Measurements from ENCODE around the gene F7. TPM values are rescaled to one million over a fixed set of nuclear protein-coding genes. Genes with fewer than 3 reads are reported as not detected.

Gene F7
- total RNA-seq, 1 experiment from 2014 or later, result 0.11 TPM

DNA sequence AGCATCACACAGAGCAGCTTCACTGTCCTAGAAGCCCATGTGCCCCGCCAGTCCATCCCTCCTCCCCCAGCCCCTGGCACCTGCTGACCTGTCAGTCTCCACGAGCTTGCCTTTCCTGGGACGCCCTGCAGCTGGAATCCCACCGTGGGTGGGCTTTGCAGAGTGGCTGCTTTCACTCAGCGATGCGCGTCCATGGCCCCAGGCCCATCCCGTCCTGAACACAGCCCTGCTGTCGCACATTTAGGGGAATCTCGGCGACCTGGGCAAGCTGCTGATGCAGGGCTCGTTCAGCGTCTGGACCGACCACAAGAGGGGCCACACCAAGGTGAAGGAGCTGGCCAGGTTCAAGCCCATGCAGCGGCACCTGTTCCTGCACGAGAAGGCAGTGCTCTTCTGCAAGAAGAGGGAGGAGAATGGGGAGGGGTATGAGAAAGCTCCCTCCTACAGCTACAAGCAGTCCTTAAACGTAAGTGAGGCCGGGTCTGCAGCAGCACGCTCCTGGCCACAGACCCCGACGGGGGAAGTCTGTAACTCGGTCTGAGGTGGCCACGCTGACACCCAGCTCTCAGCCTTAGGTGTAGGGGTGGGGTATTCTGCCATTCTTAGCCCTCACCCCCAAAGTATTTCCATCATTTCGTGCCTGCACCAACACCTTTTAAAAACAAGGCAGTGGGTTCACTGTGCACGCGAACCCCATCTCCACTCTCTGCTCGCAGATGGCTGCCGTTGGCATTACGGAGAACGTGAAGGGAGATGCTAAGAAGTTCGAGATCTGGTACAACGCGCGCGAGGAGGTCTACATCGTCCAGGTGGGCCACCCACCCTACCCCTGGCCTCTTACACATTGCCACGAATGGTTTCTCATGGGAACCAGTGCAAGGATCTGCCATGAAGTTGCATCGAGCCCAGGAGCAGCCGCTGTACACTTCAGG lies 18.3 kb upstream of the F7 start:
- no peak for DNase-seq (ENCODE audit: low read depth)

DNA sequence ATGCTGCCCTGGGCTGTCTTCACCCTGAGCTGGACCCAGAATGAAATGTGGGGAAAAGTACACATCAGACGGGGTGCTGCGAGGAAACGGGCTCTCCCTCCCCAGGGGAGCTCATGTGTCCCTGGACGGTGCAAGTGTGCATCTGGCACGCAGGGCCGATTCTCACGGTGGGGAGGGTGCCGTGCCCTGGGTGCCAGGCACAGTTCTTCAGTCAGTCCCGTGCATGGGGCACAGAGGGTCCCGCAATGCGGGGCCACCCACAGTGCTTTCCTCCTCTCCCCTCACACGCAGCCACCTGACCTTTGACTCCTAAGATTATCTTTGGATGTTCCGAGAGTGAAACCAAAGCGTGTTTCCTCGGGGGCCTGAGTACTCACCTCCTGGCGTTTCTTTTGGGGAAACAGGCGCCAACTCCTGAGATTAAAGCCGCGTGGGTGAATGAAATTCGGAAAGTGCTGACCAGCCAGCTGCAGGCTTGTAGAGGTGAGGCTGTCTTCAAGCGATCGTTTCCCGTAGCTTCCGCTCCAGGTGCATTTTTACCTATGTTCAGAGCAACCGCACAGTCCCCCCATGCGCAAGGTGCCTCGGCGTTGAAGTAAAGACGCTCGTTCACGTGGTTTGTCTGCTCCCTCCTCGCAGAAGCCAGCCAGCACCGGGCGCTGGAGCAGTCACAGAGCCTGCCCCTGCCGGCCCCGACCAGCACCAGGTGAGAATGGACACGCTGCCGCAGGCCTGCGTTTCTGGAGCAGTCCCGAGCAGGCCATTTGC lies 17.5 kb upstream of the F7 start:
- no peak for DNase-seq (ENCODE audit: low read depth)

DNA sequence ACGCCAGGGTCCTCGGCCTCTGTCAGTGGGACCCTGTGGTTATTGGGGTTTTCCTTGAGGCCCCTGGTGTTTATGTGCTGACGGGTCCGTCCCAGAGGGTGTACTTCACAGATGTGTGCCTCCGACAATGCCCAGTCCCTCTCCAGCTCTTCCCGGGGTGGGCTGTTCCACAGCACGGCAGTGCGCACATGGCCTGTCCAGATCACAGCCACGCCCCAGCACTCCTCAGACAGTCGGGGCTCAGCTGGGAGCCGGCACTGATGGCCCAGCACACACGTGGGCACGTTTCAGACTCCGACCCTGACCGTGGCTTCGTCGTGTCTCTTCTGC lies 16.9 kb upstream of the F7 start:
- DNase-seq (ENCODE audit: low read depth), result no peak

DNA sequence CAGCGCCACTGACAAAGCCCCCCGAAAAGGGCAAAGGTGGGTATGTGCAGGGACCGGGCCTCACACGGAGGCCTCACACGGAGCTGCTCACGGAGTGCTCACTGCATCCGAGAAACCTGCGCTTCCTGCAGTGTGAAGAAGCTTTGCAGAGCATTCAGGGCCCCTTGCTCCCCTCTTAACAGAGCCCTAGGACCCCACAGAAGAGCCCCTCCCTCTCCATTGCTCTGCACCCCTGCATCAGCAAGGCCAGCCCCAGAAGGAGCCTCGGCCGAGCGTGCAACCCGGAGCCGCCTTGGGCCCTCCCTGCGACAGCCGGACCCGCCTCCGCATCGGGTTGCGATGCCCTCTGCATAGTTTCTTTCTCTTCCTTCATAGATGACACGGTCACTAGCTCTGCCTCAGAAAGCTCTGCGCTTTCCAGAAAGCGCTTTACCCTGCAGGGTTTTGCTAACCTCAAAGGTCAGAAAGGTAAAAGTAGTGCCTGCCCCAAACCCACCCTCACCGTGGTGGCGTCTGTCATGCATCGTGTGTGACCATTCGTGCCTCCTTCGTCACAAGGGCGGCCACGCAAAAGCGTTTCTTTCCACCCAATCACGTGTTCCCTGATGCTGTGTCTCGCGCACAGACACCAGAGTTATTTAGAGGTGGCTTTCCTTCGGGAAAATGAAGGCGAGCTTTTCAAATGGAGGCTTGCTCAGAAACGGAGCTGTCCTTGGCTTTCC lies 15.7 kb upstream of the F7 start:
- DNase-seq (ENCODE audit: low read depth), result no peak

DNA sequence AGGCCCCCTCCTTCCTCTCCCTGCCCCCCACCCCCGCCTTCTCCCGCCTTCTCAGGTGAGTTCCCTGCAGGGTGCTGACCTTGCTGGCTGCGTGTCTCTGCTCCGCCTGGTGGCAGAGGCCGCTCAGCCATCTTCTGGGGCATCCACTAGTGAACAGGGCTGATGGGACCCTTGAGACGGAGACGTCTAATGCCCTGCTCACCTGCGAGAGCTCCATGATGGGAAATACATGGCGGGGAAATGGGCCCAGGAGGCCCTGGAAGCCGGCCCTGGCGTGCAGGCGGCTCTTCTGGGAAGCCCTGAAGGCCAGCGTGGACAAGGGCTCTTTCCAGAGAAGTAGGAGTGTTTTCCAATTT lies 15.2 kb upstream of the F7 start:
- no peak for DNase-seq (ENCODE audit: low read depth)

DNA sequence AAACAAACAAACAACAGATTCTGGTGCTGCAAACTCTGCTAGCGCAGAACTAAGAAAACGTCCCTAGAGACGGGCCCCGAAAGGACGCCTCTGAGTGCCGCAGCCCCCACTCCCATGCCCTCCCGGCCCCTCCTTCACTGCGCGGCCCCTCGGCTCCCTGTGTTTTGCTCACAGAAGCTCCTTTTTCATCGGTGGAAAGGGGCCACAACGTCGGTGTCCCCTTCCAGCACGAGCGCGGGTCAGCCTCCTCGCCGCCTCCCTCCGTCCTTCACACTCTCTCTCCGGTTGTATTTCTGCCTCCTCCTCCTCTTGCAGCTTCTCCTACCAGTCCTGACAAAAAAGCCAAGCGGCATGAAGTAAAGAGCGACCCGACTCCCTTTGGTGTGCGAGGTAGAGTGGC lies 14.8 kb upstream of the F7 start:
- no peak for DNase-seq (ENCODE audit: low read depth)

DNA sequence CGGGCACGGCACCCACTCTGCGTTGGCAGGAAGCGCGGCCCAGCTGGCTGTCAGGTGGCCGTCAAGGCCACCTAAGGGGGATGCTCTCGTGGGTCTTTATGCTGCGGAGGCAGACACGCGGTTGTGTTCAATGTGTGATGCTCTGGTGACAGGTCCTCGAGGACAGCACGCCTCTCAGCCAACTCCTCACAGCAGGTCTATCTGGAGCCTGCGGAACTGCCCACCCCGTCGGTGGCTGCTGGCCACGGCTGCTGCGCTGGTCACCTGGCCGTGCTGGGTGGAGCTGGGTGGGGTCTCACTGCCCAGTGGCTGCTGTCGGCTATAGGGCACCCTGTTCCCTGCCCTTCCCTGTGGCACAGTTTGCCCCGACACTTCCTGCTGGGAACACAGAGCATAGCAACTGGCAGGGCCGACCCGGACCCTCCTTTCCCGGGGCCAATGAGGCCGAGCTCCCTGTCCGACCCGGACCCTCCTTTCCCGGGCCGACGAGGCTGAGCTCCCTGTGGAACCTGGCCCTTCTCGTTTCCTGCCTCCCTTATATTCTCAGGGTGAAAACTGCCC lies 14.3 kb upstream of the F7 start:
- no peak for DNase-seq (ENCODE audit: low read depth)

DNA sequence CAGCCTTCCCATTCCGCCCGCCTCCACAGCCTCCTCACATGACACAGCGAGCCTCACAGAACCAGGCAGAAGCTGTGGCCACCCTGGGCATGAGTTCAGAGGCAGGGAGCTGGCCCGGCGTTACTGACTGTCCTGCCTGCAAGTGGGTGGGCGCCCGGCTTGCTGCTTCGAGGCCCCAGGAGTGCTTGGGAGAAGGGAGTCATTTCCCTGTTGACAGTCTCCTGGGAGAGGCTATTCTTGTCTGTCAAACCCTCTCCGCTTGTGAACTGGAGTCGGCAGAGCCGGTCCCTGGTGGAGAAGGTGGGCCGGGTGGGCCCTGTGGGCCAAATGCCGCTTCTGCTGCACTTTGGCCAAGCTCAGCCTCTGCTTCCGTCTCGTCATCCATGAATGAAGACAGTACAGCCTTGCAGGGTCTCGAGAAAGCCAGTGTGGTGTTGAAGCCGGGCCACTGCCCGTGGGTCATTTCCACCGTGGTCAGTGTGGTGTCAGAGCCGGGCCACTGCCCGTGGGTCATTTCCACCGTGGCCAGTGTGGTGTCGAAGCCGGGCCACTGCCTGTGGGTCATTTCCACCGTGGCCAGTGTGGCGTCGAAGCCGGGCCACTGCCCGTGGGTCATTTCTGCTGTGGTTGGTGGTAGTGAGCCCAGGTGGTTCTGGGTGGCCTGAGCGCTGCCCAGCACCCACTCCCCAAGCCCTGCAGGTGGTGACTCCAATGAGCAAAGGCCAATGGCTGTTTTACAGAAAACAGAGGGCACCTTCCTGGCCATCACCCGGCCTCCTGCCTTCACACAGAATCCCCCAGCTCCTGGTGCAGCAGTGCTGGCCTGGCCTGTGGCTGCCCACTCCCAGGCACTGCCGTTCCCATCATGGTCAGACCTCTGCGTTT lies 13.5 kb upstream of the F7 start:
- no peak for DNase-seq (ENCODE audit: low read depth)

DNA sequence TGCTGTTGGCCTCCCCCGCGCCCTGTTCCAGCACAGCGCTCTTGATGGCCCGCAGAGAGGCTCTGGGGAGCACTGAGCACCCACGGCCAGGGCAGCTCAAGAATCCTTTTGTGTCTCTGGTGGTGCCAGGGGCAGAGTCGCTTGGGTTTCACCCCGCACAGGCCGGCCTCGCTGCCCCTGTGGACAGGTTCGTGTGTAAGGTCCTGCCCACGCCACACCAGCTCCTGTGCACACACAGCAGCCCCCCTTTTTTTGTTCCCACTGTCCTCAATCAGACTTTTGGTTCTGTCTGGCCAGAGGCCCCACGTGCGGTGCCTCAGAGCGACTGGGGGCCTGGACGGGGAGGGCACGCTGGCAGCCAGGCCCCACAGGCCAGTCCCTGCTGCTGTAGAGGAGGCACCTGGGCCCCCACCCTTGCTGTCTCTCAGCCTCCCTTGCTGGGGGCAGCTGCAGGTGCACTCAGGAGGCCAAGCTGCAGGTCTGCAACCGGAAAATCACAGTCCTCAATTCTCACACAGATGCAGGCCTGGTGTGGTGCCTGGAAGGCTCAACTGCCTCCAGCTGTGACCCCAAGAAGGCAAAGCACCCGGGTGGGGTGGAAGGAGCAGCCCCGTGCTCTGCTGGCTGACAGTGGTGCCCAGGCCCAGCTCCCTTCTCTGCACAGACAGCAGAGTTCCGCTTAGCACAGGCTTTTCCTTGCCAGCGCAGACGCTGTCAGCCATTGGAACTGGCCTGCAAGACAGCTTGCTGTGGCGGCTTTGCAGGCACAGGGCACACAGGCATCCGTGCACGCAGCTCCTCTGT lies 12.6 kb upstream of the F7 start:
- DNase-seq (ENCODE audit: low read depth), result no peak

DNA sequence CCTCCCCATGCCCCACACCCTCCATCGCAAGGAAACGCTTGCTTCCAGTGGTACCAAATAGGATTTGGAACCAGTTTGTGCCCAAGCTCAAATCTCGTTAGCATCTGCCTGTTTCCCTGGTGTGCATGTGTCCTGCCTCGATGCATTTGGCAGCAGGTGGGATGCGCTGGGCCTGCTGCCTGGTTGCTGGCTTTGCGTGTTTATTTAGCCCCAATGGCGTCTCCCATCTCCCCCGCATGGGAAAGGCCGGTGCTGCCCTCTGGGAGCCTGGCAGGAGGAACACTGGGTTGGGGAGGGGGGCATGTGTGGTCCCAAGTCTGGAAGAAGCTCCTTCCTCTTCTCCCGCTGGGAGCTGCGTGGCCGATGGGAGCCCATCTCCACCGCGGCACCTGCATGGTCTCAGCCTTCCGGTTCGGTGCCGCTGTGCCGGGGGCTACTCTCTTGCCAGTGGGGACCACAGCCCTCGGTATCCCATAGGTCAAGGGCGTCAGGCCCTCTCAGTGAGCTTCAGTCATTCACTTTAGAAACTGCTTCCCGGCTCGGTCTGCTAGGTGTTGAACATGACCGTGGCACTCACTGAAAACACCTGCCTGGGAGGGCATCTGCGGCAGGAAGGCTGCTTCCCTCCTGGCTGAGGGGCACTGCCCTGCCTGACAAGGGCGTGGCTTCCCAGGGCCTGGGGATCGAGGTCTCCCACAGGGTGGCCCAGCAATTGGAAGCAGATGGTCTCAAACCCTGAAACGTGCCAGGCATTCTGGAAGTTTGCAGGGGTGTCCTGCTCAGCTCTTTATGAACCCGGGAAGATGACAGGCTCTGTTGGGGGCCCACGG lies 11.8 kb upstream of the F7 start:
- DNase-seq (ENCODE audit: low read depth), result no peak

DNA sequence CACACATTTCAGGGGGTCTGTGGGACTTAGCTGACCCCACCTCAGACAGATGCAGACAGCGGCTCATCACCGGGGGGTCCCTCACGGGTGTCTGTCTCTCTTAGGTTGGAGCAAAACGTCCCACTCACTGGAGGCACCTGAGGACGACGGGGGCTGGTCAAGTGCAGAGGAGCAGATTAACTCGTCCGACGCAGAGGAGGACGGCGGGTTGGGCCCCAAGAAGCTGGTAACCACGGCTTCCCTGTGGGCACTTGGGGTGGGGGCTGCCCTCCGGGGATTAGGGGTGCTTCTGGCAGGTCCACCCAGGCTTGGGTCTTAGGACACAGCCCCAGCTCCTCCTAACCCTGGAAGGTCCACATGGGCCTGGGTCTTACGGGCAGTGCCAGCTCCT lies 11.2 kb upstream of the F7 start:
- no peak for DNase-seq (ENCODE audit: low read depth)

DNA sequence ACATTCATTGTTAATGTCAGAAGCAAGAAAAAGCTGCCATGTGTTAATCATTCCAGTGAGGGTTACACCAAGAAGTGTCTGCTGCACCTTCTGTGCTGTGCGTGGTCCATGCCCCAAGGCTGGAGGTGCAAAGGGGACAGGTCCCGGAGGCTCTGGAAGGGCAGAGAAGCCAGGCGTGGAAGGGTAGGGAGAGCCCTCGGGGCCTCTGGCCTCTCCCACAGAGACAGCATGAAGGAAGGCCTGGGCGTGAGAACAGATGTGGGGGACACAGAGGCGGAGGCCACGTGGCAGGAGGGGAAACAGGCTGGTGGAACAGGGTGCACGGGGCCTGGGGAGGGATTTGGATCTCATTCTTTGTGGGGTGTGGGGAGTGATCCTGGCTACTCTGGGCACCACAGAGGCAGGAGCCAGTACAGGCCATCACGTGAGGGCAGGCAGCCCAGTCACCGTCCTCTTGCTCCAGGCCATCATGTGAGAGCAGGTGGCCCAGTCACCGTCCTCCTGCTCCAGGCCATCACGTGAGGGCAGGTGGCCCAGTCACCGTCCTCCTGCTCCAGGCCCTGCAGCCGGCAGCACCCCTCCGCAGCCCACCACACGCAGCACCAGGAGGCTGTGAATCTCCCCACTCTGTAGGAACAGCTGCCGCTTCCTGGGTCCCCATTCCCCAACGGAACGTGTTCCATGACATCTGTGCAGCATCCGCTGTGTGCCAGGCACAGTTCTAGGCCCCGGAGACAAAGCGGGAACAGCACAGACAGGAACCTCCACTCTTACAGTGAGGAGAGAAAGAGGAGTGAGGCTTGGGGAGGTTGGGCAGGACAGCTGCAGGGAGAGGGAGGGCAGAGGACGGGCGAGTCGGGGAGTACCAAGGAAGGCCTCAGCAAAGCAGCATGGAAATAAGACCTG lies 10.2 kb upstream of the F7 start:
- DNase-seq (ENCODE audit: low read depth), result no peak

DNA sequence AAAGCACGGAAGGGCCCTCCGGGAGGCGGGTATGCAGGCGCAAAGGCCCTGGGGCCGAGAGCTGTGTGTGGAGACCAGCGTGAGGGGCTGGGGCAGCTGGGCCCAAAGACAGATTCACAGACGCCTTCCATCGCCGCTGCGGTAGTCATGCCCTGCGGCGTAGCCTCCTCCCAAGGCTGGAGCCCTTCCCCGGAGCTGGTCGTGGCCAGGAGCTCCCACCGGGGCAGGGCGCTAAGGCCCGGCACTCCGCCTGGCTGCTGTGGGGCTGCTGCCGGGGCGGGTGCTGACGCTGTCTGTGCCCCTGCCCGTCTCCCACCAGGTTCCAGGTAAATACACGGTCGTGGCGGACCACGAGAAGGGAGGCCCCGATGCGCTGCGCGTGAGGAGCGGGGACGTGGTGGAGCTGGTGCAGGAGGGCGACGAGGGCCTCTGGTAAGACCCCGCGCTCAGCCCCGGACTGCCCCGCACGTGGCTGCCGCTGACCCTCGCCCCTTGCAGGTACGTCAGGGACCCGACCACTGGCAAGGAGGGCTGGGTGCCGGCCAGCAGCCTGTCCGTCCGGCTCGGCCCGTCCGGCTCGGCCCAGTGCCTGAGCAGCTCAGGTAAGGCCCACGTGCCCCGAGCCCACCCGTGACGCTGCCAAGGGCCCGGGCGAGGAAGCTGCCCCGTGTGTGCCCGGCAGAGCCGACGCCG lies 9.4 kb upstream of the F7 start:
- no peak for DNase-seq (ENCODE audit: low read depth)

DNA sequence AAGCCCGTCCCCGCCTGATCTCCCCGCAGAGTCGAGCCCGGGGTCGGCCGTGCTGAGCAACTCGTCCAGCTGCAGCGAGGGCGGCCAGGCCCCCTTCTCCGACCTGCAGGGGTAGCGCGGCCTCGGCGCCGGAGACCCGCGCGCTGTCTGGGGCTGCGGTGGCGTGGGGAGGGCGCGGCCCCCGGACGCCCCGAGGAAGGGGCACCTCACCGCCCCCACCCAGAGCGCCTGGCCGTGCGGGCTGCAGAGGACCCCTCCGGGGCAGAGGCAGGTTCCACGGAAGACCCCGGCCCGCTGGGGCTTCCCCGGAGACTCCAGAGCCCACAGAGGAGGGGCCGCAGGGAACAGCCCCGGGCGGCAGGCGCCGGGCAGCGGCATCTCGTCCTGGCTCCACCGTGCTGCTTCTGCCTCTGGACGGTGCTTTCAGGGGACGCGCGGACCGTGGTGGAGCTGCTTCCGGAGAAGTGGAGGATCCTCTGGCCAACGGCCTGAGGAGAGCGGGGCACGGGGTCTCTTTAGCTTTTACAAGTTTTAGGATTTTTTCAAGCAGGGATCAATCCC lies 8.8 kb upstream of the F7 start:
- no peak for DNase-seq (ENCODE audit: low read depth)

DNA sequence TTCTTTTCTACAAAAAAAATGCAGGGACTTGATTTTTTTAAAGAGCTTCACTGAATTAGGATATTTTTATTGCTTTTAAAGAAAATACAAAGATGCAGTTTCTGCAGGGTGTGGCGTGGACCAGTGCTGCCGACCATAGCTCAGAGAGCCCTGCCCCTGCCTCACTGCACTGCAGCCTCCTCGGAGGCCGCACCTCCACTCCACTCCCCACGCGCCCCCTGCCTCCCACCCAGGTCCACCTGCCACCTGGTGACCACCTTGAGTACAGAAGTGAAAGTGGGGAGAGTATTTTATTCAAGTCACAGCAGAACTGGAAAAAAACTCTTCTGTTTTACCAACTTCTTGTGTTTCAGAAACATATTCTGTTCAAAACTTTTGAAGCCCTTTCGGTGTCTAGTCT lies 7.9 kb upstream of the F7 start:
- no peak for DNase-seq (ENCODE audit: low read depth)

DNA sequence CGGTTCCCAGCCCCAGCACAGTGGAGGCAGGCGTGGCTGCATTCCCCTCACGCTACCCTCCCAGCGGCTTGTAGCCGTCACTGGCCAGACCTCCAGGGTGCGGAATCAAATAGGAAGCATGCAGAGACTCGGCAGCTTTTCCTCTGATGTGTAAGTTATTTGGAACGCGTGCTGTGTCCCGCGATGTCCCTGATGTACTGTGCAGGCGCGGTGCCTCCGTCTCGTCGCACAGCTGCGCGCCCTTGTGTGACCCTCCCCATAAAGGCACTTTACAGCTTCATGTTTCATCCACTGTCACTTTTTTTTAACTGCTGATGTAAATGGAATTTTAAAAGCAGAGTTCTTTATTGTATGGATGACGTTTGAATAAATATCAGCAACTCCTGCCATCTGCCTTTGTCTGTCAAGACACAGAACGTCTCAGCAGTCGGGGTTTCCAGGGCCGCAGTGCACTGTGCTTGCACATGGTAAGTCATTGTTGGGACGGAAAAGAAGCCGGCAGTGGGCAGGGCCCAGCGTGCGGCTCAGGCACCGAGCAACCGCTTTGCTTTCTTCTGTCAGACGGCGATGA lies 7.3 kb upstream of the F7 start:
- DNase-seq (ENCODE audit: low read depth), result peak; percentile 55

DNA sequence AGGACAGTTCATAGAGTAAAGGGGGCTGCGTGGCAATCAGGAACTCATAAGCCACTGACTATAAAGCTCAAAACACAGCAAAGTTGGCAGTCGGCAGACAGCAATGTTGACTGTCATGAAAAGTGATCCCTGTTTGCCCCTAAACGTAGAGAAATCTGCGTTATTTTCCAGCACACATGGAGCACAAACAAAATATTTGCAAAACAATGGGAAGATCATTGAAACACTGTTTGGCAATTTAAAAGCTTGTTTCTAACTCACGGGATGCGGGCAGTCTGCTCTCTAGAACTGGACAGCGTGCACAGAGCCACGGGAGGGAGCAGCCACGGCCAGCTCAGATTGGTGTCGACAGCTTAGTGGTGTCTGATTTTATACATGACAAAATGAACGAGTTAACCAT lies 6.4 kb upstream of the F7 start:
- DNase-seq (ENCODE audit: low read depth), result no peak
